ENCODE data around the gene OR6J1. TPM values are rescaled to one million over a fixed set of nuclear protein-coding genes. Genes with fewer than 3 reads are reported as not detected.
A peak's percentile ranks its signal among the peaks of the same experiment; 100 is the strongest.

The OR6J1 gene
- total and polyA plus RNA-seq, 9 of the 15 experiments (the other 6 are each of a cell fraction or from before 2014, with no cell fraction given): not detected

DNA sequence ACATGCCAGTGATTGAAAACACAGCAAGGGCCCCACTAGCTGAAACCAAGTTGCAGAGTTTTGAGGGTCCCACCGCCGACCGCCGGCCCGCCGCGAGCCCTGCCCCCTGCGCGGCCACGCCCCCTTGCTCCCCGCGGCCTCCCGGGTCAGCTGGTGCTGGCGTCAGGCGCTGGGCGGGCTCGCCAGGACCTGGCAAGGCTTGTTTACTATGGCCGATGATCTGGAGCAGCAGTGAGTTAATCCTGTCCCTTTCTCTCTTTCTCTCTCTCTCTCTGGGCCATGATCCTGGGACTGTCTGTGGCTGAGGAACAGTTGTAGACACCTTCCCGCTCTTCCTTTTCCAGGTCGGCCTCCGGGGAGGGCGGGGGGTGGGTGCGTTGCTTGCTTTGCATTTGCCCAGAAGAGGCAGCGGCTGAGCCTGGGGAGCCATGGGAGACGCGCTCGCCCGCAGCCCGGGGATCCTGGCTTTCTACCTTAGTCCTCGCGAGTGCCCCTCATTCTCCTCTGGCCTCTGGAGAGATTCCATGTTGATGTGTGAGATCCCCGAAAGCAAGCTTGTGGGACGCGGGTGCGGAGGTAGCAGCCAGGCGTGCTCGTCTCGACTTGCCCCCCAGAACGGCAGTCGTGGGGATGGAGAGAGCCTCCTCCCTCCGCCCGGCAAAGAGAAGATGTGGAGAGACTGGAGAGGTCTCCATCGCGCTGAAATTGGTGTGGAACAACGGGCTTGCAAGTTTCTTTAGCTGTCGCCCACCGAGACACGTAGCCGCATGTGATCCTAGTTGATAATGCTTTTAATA is 45.9 kb downstream of the OR6J1 start, which contains the start of gene ABHD4 (continued):
- TF ChIP-seq TAF7 (tag; IDR thresholded peaks at IDR 0.05) (0 out of 2 replicates have a peak, but pooled peaks have one; percentile 37), NR4A1 (CRISPR knock-in tag; IDR thresholded peaks at IDR 0.05) (no peak), NR4A1 (tag; IDR thresholded peaks at IDR 0.05) (no peak), ZNF174 (CRISPR knock-in tag; IDR thresholded peaks at IDR 0.05) (no peak), CXXC5 (CRISPR knock-in tag; IDR thresholded peaks at IDR 0.05) (peak; percentile 55; the same call in 1 of the 2 replicates), STAT5A (IDR thresholded peaks at IDR 0.05; ENCODE audit: borderline replicate concordance, low read length) (no peak), ZNF551 (CRISPR knock-in tag; IDR thresholded peaks at IDR 0.05) (no peak), POLR2G (IDR thresholded peaks at IDR 0.05; ENCODE audit: low read depth, low read length) (peak; percentile 74), NR2C1 (IDR thresholded peaks at IDR 0.05) (no peak), NR2C1 (tag; IDR thresholded peaks at IDR 0.05) (no peak), ZNF324 (CRISPR knock-in tag; IDR thresholded peaks at IDR 0.05) (no peak), TCFL5 (CRISPR knock-in tag; conservative IDR thresholded peaks at IDR 0.05) (no peak), SRSF3 (IDR thresholded peaks at IDR 0.05; ENCODE audit: insufficient read depth, low read length) (no peak), BRD9 (IDR thresholded peaks at IDR 0.05; ENCODE audit: low read depth, partially characterized antibody) (no peak), ZFP1 (CRISPR knock-in tag; IDR thresholded peaks at IDR 0.05) (no peak)
- TF ChIP-seq, protein P1, sequence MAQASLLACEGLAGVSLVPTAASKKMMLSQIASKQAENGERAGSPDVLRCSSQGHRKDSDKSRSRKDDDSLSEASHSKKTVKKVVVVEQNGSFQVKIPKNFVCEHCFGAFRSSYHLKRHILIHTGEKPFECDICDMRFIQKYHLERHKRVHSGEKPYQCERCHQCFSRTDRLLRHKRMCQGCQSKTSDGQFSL (CRISPR knock-in tag; IDR thresholded peaks at IDR 0.05): peak; percentile 44; the same call in 1 of the 2 replicates
- TF ChIP-seq, protein P1 (tag; IDR thresholded peaks at IDR 0.05): no peak
- TF ChIP-seq, protein P2, sequence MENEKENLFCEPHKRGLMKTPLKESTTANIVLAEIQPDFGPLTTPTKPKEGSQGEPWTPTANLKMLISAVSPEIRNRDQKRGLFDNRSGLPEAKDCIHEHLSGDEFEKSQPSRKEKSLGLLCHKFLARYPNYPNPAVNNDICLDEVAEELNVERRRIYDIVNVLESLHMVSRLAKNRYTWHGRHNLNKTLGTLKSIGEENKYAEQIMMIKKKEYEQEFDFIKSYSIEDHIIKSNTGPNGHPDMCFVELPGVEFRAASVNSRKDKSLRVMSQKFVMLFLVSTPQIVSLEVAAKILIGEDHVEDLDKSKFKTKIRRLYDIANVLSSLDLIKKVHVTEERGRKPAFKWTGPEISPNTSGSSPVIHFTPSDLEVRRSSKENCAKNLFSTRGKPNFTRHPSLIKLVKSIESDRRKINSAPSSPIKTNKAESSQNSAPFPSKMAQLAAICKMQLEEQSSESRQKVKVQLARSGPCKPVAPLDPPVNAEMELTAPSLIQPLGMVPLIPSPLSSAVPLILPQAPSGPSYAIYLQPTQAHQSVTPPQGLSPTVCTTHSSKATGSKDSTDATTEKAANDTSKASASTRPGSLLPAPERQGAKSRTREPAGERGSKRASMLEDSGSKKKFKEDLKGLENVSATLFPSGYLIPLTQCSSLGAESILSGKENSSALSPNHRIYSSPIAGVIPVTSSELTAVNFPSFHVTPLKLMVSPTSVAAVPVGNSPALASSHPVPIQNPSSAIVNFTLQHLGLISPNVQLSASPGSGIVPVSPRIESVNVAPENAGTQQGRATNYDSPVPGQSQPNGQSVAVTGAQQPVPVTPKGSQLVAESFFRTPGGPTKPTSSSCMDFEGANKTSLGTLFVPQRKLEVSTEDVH (IDR thresholded peaks at IDR 0.05; ENCODE audit: low read depth, partially characterized antibody): no peak
- TF ChIP-seq, protein P3, sequence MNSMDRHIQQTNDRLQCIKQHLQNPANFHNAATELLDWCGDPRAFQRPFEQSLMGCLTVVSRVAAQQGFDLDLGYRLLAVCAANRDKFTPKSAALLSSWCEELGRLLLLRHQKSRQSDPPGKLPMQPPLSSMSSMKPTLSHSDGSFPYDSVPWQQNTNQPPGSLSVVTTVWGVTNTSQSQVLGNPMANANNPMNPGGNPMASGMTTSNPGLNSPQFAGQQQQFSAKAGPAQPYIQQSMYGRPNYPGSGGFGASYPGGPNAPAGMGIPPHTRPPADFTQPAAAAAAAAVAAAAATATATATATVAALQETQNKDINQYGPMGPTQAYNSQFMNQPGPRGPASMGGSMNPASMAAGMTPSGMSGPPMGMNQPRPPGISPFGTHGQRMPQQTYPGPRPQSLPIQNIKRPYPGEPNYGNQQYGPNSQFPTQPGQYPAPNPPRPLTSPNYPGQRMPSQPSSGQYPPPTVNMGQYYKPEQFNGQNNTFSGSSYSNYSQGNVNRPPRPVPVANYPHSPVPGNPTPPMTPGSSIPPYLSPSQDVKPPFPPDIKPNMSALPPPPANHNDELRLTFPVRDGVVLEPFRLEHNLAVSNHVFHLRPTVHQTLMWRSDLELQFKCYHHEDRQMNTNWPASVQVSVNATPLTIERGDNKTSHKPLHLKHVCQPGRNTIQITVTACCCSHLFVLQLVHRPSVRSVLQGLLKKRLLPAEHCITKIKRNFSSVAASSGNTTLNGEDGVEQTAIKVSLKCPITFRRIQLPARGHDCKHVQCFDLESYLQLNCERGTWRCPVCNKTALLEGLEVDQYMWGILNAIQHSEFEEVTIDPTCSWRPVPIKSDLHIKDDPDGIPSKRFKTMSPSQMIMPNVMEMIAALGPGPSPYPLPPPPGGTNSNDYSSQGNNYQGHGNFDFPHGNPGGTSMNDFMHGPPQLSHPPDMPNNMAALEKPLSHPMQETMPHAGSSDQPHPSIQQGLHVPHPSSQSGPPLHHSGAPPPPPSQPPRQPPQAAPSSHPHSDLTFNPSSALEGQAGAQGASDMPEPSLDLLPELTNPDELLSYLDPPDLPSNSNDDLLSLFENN (IDR thresholded peaks at IDR 0.05; ENCODE audit: low read depth in 2 of 2, low read length in 2 of 2): no peak
- TF ChIP-seq, protein P4, sequence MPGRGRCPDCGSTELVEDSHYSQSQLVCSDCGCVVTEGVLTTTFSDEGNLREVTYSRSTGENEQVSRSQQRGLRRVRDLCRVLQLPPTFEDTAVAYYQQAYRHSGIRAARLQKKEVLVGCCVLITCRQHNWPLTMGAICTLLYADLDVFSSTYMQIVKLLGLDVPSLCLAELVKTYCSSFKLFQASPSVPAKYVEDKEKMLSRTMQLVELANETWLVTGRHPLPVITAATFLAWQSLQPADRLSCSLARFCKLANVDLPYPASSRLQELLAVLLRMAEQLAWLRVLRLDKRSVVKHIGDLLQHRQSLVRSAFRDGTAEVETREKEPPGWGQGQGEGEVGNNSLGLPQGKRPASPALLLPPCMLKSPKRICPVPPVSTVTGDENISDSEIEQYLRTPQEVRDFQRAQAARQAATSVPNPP (IDR thresholded peaks at IDR 0.05; ENCODE audit: borderline replicate concordance, insufficient read depth, insufficient read length): no peak
